SK-N-DZ (cell line): ENCODE measurements around the gene PRRG2. TPM values are rescaled to one million over a fixed set of nuclear protein-coding genes. Genes with fewer than 3 reads are reported as not detected.

Experiments
- DNase-seq: peaks from one replicate; pipeline ENCODE4 v3.0.0-alpha.2; 2015; ENCODE audit warnings: low spot score
- polyA plus RNA-seq, 2 experiments: library from polyadenylated mRNA; depleted of rRNA; stranded (reverse); fragments of >200 nt; gene quantifications; 2 replicates each; pipeline ENCODE4 v1.2.3, GENCODE V29; 2014

Gene PRRG2
- 0.31 and 0.67 TPM in 2 replicates for polyA plus RNA-seq (2014; cell fraction: cytosol; rRNA removed)
- 0.67 TPM in 1 of 2 replicates, not detected in the other for polyA plus RNA-seq (2014; cell fraction: nucleus; rRNA removed)

GRCh38 chr19:49581007-49581508, at the start of gene PRRG2:
Gene PRRG2 (plus strand): TSS chr19:49581316. CDS start chr19:49583220, 1,904 bp downstream.
- DNase-seq, result no peak

- DNase-seq, result peak; percentile 54
Observed at GRCh38 chr19:49533551-49534488, 47.3 kb upstream of the PRRG2 start.

- no peak for DNase-seq
Observed at GRCh38 chr19:49534632-49535385, 46.3 kb upstream of the PRRG2 start.

DNA sequence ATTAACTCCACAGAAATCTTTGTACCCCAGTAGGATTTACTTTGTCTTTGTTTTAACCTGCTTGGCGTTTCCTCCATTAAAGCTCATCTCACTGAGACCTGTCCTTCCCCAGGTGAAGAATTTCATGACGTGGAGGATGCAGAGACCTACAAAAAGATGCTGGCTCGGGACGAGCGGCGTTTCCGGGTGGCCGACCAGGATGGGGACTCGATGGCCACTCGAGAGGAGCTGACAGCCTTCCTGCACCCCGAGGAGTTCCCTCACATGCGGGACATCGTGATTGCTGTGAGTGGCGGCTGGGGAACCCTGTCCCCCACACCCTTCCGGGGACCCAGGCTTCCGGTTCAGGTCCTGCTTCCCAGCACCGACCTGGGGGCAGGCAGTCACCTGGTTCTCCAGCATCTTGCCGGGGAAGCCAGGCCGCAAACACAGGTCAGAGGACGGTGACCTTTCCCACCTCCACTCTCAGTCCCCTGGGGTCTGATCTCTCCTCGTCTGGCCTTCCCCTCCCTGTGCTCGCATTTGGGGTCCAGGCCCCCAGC, 44.1 kb upstream of the PRRG2 start:
- no peak for DNase-seq

DNA sequence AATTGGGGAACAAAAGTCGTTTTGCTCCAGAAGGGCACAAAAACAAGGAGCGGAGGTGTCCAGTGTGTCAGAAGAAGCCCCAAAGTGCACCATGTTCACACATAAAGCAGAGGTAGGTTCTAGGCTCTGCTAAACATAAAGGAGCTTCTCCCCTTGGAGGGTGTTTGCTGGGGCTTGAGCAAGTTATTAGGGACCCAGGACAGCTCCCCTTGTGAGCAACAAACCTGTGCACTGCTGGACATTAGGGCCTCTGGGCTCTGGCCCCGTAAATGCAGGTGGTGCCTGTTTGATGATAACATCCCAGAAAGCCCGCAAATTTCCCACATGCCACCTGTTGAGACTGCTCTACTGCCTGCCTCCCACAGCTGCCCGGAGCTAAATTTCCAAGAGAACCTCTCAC, 42.5 kb upstream of the PRRG2 start:
- no peak for DNase-seq

- no peak for DNase-seq
Observed at GRCh38 chr19:49539192-49539952, 41.7 kb upstream of the PRRG2 start.

GRCh38 chr19:49541914-49542313, 39.2 kb upstream of the PRRG2 start:
- no peak for DNase-seq

- no peak for DNase-seq
Observed at GRCh38 chr19:49542446-49542845, 38.7 kb upstream of the PRRG2 start.

DNA sequence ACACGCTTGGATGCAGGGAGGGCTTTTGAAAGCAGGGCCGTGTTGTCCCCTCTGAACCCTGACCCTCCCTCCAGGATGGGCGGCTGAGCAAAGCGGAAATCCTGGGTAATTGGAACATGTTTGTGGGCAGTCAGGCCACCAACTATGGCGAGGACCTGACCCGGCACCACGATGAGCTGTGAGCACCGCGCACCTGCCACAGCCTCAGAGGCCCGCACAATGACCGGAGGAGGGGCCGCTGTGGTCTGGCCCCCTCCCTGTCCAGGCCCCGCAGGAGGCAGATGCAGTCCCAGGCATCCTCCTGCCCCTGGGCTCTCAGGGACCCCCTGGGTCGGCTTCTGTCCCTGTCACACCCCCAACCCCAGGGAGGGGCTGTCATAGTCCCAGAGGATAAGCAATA, 38.1 kb upstream of the PRRG2 start:
- DNase-seq, result no peak

DNA sequence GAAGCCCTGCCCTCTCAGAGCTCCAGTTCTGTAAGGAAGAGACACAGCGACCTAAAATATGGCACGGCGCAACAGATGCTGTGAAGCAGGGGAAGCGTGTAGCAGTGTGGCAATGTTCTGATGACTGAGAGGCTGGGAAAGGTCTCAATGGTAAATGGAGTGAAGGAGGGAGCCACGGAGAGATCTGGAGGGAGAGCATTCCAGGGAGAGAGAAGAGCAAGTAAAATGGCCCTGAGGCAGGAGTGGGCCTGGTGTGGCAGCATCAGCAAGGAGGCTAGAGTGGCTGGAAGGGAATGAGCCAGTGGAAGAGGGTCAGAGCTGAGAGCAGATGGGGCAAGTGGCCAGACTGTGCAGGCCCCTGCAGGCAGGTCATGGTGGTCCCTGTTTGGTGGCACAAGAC, 37.0 kb upstream of the PRRG2 start:
- no peak for DNase-seq

DNA sequence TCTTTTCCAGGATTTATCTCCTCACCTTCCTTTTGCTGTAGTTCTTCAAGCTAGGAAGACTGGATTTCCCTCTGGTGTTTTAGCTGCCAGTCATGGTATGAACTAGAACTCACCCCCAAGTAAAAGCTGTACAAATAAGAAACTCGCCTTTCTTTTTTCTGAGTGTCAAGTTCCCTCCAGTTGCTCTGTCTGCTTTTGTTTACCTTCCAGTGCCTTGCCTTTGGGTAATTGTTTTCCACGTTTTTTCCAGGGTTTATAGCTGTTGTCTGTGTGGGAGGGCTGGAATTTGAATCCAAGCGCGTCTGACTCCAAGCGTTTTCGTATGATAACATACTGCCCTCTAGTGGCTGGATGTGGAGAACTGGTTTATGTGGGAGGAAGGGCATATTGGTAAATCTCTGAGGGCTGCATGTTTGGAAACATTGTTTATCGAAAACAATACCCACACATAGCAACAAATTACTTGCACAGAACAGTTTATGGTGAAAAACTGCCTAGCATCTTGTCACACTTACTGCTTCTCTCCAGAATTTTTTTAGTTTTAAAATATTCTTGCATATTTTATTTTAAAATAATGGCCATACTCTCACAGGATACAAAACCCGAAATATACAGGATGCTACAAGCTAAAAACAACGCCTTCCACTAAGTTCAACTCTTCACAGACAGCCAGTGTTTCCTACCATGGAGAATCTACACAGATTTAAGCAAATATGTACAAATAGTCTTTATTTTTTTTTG, 34.1 kb upstream of the PRRG2 start:
- peak; percentile 75 for DNase-seq

DNA sequence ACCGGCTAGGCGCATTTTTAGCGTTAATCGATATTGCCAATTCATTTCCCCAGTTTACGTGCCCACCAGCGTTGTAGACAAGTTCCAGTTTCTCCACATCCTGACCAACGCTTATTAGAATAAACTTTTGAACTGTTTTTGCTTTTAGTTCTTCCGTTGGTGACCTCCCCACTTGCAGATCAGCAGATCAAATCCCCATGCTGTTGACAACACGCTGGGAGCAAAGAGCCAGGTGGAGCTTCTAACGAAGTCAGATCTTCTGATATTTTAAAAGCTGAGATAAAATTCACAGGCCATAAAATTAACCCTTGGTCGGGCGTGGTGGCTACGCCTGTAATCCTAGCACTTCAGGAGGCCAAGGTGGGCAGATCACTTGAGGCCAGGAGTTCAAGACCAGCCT, 32.1 kb upstream of the PRRG2 start:
- no peak for DNase-seq

GRCh38 chr19:49551531-49551930, 29.6 kb upstream of the PRRG2 start:
- DNase-seq, result no peak

- no peak for DNase-seq
Observed at GRCh38 chr19:49552749-49553148, 28.4 kb upstream of the PRRG2 start.

- DNase-seq, result no peak
Observed at GRCh38 chr19:49553451-49554271, 27.5 kb upstream of the PRRG2 start.

- DNase-seq, result no peak
Observed at GRCh38 chr19:49554701-49555181, 26.4 kb upstream of the PRRG2 start.

DNA sequence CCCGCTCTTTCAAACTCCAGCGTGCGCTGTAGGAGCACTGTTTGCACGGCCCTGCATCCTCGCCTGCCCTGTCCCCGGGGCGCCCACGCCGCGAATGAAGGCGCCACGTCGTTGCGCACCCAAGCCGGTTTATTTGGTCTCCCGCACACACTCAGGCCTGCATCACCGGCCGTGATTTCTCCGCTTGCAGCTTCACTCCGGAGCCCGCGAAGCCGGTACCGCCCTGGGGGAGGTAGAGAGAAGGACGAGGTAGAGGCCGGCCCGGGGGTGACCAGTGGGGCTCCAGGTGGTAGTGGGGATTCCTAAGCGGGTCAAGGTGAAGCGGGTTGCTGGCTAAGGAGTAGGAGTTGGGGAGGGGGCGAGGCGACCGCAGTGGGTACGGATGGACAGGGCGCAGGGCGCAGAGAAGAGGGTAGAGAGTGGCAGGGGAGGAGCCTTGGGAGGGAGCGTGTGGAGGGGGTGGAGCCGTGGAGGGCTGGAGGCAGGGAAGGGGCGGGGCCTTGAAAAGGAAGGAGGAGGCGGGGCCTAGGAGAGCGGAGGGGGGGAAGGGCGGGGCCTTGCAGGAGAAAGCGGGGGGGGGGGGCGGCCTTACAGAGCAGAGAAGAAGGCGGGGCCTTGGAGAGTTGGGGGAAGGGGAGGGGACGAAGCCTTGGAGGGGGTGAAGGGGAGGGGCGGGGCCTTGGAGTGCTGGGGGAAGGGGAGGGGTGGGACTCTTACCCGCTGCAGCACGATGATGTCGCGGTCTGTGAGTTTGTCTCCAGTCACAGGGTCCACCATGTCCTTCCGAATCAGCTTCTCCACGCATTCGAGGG, 25.3 kb upstream of the PRRG2 start:
- no peak for DNase-seq
